GM12878 (cell line): ENCODE data around the gene PHKG2.

Experiments used
- BRCA1 ChIP-seq: IDR thresholded peaks from 2 replicates; pipeline ENCODE4 v1.6.1; 2011; ENCODE audit warnings: low read depth, low read length, improper control_type of control experiment
- EZH2 ChIP-seq: IDR thresholded peaks from 2 replicates; pipeline ENCODE4 v1.6.1; 2012; ENCODE audit warnings: low read depth, mild to moderate bottlenecking, control low read depth, inconsistent platforms, low read length, borderline replicate concordance; ENCODE audit not compliant: control insufficient read depth
- FOS ChIP-seq: IDR thresholded peaks from 3 replicates; pipeline ENCODE4 v1.6.1; 2011; ENCODE audit warnings: borderline replicate concordance; ENCODE audit not compliant: insufficient read length; ENCODE audit errors: extremely low read depth
- FOXK2 ChIP-seq: fragments of 450-650 bp; IDR thresholded peaks from 2 replicates; pipeline ENCODE4 v1.6.1; 2017; ENCODE audit warnings: mild to moderate bottlenecking, moderate library complexity
- HCFC1 ChIP-seq: fragments of 150-350 bp; IDR thresholded peaks from 2 replicates; pipeline ENCODE4 v1.6.1; 2014; ENCODE audit warnings: low read length
- KAT2A ChIP-seq: conservative IDR thresholded peaks from 2 replicates; pipeline ENCODE4 v1.6.1; 2011; ENCODE audit warnings: low read depth, low read length; ENCODE audit not compliant: control insufficient read depth
- POLR2A ChIP-seq: IDR thresholded peaks from 2 replicates; pipeline ENCODE4 v1.6.1; 2011; ENCODE audit warnings: low read depth, mild to moderate bottlenecking, low read length
- POLR2AphosphoS5 ChIP-seq: IDR thresholded peaks from 2 replicates; pipeline ENCODE4 v1.6.1; 2011; ENCODE audit warnings: mild to moderate bottlenecking, low read length, inconsistent platforms
- RFX5 ChIP-seq: IDR thresholded peaks from 2 replicates; pipeline ENCODE4 v1.6.1; 2011; ENCODE audit warnings: low read depth, low read length, improper control_type of control experiment
- SMC3 ChIP-seq: IDR thresholded peaks from 2 replicates; pipeline ENCODE4 v1.6.1; 2011; ENCODE audit warnings: low read length, improper control_type of control experiment, borderline replicate concordance
- TAF1 ChIP-seq: IDR thresholded peaks from 2 replicates; pipeline ENCODE4 v1.6.1; 2011; ENCODE audit warnings: mild to moderate bottlenecking, low read depth, low read length, borderline replicate concordance
- TARDBP ChIP-seq: IDR thresholded peaks from 2 replicates; pipeline ENCODE4 v1.6.1; 2016; ENCODE audit warnings: borderline replicate concordance
- TF ChIP-seq, protein P1 (sequence below), 3 experiments: IDR thresholded peaks in 2 of 3; conservative IDR thresholded peaks in 1 of 3; 2 replicates each; pipeline ENCODE4 v1.5.1; 2011; ENCODE audit warnings: low read depth in 3 of 3, low read length in 3 of 3, mild to moderate bottlenecking in 3 of 3, control low read depth in 2 of 3, moderate library complexity in 2 of 3, inconsistent platforms in 1 of 3, mixed read lengths in 1 of 3; ENCODE audit not compliant: control insufficient read depth in 2 of 3, insufficient read depth in 1 of 3; ENCODE audit errors: extremely low read depth in 1 of 3

- TF ChIP-seq TARDBP (no peak), FOS (no peak), RFX5 (no peak), POLR2AphosphoS5 (no peak), EZH2 (no peak), SMC3 (no peak), POLR2A (no peak), BRCA1 (no peak), KAT2A (no peak), TAF1 (no peak), HCFC1 (no peak), FOXK2 (no peak)
- TF ChIP-seq, protein P1, sequence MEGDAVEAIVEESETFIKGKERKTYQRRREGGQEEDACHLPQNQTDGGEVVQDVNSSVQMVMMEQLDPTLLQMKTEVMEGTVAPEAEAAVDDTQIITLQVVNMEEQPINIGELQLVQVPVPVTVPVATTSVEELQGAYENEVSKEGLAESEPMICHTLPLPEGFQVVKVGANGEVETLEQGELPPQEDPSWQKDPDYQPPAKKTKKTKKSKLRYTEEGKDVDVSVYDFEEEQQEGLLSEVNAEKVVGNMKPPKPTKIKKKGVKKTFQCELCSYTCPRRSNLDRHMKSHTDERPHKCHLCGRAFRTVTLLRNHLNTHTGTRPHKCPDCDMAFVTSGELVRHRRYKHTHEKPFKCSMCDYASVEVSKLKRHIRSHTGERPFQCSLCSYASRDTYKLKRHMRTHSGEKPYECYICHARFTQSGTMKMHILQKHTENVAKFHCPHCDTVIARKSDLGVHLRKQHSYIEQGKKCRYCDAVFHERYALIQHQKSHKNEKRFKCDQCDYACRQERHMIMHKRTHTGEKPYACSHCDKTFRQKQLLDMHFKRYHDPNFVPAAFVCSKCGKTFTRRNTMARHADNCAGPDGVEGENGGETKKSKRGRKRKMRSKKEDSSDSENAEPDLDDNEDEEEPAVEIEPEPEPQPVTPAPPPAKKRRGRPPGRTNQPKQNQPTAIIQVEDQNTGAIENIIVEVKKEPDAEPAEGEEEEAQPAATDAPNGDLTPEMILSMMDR (IDR thresholded peaks at IDR 0.05 in 2 of 3, conservative IDR thresholded peaks at IDR 0.05 in 1 of 3; ENCODE audit: control insufficient read depth in 2 of 3, extremely low read depth in 1 of 3, insufficient read depth in 1 of 3, low read depth in 3 of 3, low read length in 3 of 3), result no peak
Observed at GRCh38 chr16:30753596-30753995, 5.4 kb downstream of the PHKG2 start.
